HG03103 (cell line): ENCODE measurements around the gene SIRT2.

ENCODE experiments used
- ATAC-seq: cut with Tn5 transposase; IDR thresholded peaks from one replicate; pipeline ENCODE4 v1.9.1; 2021; ENCODE audit warnings: low read depth; ENCODE audit not compliant: unreplicated experiment

The SIRT2 gene

DNA sequence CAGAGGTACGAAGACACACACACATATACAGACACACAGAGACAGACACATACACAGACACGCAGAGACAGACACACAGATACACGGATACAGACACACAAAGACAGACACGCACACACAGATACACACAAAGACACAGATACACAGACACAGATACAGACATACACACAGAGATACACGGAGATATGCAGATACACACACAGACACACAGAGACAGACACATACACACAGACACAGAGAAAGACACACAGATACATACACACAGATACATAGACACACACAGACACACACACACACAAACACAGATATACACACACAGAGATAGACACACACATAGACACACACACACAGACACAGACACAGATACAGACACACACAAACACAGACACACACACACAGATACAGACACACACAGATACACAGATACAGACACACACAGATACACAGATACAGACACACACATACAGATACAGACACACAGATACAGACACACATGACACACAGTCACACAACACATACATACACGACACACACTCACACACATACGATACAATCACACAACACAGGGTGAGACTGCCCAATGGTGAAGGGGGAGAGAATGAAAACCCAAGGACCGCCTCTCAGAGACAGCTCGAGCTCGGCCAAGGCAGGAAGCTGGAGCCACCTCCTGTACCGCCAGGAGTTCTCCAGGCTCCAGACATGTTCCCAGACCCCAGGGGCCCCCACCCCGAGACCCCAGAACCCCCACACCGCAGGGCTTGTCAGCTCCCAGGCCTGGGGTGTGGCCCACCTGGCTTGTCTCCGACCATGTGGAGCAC, 21.4 kb upstream of the SIRT2 start:
- ATAC-seq, result no peak

DNA sequence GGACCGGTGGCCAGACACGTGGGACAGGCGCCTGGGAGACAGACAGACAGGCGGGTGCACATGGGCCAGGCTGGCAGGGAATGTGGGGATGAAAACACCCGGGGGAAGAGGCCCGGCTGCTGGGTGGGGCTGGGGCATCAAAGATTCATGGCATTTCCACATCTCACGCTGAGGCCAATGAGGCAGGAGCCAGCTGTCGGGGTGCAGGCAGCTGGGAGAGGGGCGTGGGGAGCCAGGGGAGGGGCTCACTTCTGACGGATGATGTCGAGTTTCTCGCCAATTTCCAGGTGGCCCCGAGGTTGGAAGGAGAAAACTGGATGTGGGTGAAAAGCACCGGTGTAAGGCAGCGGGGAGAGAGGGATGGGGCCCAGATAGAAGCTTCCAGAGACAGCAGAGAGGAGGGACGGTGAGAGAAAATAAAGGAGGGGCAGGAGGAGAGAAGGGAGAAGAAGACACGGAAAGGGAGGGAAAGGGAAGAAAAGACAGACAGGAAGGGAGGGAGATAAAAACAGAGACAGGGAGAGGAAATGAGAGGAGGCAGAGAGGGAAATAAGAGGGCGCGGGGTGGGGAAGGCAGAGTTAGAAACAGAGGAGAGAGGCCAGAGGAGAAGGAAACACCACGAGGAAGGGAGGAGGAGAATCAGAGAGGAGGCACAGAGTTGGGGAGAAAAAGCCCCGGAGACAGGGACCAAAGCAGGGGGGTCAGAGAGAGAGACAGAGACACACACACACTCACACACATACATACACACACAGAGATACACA, 20.6 kb upstream of the SIRT2 start:
- no peak for ATAC-seq

DNA sequence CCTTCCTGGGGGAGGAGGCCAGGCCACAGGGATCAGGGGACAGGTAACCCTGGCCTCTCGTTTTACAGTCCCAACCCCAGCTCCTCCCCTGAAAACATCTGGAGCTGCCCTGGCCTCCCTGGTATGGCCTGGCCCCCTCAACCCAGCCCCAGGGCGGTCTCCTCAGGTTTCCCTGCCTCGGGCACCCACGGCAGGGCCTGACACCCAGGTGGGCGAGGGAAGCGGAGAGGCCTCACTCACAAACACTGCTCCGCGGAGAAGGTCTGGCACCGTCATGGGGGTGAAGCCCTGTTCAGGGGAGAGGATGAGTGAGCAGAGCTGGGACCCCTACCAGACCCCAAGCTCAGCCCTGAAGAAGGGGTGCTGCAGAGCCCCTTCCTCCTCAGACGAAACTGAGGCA, 19.1 kb upstream of the SIRT2 start:
- no peak for ATAC-seq

DNA sequence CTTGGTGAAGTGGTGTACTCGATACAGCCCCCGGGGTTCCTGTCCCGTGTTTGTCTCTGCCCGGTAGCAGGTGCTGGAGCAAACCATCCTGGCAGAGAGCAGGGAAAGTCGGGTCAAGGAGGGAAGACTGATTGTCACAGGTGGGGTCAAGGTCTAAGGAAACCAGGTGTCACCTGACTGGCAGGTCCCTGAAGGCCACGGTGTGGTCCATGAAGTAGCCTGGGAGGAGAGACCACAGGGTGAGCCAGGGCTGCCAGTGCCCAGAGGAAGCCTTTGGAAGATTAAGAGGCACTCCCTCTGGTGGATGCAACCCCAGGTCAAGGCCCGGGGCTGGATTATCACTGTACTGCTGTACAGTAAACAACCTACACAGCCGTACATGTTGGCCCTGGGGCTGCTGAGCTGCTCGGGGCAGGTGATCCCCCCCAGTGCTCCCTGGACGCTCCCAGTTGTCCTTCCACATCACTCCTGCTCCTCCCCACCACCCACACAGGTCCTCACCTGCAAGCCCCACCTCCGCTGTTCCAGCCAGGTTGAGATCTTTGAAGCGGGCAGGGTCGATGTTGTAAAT, 18.6 kb upstream of the SIRT2 start:
- ATAC-seq, result no peak

DNA sequence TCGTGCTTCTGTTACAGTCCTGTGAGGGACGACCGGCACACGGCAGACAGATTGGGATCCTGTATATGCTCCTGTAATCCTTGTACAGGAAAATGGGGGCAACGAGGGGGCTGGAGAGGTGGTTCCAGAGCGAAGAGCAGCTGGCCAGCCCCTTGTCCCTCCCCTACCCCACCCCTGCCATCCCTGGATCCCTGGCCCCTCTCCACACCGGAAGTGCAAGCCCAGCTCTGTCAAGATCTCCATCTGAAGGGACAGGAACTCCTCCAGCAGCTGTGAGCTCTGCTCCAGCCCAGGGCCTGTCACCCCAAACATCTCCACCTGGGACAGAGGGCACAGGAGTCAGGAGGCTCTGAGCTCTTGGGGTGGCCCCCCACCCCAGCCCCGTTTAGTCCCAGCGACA, 18.1 kb upstream of the SIRT2 start:
- no peak for ATAC-seq

DNA sequence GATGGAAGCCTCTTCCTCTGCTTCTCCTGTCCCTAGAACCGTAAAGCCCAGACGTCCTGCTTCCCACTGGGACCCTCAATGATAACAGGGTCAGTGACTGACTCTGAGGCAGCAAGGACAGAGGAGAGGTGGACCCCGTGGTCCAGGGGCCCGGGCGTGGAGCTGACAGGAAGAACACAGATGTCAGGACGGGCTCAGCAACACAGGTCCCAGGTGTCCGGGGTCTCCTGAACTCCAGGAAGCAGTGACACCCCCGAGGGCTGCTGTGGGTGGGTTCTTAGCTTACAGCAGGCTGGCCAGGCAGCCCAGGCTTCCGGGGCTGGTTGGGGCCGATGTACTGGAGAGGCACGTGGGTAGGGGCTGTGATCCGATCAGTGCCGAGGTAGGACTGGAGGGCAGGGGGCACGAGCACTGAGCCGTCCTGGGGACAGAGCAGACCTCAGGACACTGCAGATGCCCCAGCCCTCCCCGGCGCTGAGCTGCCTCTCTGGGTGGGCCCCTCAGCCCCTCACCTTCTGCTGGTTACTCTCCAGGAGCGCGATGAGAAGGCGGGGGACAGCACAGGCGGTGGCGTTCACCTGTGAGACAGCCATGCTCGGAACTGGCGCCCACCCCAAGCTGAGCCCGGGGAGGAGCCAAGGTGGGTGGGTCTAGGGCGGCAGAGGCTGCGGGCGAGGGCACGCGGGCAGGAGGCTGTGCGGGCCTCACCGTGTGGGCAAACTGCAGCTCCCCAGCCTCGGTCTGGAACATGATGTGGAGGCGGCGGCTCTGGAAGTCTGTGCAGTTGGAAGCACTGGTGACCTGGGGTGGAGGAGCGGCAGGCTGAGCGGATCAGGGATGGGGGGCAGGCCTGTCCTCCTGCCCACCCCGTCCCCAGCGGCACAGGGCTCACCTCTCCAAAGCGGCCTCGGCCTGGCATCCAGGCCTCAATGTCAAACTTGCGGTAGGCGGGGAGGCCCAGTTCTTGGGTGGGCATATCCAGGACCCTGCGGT, 16.2 kb upstream of the SIRT2 start:
- ATAC-seq, result no peak

DNA sequence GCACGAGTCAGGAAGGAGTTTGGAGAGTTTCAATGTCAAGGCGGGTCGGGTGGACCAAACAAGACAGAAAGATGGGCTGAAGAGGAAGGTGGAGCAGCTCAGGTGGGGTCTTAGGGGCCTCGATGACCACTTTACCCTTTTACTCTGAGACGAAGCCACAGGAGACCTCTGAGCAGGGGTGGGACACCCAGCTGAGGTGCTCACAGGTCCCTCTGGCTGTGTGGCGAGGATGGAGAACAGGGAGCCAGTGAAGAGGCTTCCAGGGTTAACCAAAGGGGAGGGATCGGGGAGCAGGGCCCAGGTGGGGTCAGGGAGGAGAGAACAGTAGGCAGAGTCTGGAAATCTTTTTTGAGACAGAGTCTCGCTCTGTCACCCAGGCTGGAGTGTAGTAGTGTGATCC, 14.5 kb upstream of the SIRT2 start:
- ATAC-seq, result no peak

DNA sequence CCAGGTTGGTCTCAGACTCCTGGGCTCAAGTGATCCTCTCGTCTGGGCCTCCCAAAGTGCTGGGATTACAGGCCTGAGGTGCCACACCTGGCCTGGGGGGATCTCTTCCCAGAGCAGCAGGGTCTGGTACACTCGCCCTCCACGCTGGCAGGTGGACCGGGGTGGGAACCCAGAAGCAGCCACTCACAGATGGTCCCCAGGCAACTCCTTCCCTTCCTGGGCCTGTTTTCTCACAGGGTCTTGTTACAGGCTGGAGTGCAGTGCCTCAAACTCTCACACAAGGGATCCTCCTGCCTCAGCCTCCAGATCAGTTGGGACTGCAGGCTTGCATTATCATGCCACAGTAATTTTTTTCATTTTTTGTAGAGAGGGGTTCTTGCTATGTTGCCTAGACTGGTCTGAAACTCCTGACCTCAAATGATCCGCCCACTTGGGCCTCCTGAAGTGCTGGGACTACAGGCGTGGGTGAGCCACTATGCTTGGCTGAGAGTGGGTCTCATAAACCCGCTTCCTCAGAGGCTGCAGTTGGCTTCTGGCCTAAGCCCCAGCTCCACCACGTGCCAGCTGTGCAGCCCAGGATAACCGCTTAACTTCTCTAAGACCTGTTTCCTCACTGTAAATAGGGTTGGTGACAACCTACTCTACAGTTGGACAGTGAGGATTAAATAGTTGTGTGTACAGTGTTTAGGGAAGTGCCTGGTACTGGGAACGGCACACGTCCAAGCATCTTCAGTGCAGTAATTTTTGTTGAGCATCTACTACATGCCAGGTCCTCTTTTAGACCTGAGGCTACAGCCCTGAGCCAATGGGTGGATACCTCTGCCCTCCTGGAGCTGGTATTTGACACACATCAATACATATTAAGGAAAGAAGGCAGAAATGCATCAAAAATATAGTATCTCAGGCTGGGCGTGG, 13.4 kb upstream of the SIRT2 start:
- ATAC-seq, result no peak

DNA sequence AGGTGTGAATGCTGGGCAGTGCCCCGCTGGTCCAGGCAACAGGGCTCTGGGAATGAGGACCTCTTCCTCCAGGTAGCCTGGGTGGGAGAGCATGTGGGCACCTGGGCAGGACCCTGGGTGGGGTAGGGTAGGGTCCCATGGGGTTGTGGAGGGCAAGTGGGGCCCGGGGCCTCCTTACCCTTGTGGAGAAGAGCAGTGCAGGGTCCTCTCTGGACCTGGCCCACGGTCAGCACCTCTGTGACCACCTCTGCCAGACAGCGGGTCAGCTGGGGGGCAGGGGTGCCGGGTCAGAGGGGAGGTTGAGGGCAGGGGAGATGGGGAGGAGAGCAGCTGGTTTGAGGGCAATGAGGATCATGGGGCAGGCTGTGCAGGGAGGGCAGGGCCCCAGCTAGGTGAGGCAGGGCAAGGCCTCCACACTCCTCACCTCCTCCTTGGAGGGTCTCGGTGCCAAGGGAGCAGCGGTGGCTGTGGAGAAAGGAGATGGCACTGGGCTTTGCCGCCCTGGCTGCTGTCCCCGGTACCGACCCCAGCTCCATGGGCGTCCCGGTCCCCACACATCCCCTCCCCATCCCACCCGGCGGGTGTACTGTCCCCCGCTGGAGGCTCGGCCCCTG, 12.1 kb upstream of the SIRT2 start:
- no peak for ATAC-seq

DNA sequence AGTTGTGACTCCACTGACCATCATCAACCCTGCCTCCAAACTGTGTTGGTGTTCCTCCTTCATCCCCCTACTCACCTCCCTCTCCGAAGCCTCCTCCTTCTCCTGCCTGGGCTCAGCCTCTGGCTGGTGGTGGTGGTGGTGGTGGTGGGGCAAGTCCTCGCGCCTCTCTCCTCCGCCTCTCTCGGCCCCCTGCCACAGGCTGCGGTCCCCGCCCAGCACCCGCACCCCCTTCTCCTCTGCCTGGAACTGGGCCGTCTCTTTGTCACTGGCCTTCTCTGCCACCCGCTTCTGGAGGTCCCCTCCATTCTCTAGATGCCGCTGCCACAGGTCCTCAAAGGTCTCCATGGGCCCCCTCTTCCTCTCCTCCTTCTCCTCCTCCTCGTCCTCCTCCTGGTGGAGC, 11.1 kb upstream of the SIRT2 start:
- ATAC-seq, result no peak

DNA sequence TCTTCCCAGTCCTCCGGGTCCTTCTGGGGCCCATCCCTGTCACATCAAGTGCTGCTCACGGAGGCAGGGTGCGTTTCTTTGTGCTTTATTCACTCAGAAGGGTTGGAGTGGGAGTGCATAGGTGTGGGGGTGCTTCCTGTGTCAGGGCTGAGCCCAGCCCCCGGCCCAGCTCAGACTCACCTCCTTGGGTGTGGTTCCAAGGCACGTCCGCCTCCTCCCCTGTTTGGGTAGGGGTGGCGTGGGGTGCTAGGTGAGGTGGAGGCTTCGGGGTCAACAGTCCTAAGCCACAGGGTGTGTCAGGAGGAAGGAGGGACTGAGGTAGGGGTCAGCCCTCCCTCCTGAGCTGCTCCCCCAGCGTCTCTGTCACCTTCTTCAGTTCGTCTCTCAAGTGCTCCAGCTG, 9.5 kb upstream of the SIRT2 start:
- no peak for ATAC-seq

DNA sequence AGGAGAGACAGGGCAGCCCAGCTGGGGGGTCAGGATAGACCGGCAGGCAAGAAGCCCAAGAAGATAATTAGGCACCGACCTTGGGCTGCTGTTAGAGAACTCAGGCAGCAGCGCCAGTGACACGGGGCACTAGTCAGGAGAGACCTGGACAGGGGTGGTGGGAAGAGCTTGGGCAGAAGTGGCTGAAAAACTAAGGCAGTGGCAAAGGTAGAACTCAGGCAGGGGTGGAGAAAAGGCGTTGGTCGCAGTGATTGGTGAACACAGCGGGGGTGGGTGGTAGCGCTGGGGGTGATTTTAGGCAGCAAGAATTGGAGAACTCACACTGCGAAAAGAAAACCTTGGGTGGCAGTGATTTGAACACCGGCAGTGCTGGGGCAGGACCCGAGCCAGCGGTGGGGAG, 8.3 kb upstream of the SIRT2 start:
- no peak for ATAC-seq

DNA sequence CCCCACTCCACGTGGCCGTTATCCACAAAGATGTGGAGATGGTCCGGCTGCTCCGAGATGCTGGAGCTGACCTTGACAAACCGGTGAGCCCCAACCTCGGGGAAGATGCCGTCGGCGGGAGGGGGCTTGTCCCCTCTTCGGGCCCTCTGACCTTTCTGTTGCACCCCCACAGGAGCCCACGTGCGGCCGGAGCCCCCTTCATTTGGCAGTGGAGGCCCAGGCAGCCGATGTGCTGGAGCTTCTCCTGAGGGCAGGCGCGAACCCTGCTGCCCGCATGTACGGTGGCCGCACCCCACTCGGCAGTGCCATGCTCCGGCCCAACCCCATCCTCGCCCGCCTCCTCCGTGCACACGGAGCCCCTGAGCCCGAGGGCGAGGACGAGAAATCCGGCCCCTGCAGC, 7.8 kb upstream of the SIRT2 start:
- no peak for ATAC-seq

DNA sequence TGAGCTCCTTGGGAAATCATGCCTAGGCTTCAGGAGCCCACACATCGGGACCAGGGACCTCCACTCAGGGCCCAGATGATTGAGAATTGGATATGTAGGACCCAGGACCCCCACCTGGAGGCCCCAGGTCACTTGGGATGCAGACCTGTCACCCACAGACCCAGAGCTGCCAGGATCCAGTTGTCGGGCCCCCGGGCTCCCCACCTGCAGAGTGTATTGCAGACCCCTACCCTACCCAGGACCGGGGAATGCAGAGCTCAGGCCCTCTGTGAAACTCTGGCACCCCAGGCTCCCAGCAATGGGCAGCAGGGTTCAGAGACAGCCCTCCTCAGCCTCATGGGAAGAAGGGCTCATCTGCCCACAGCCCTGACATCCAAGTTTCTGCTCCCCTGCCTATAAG, 6.2 kb upstream of the SIRT2 start:
- ATAC-seq, result no peak

DNA sequence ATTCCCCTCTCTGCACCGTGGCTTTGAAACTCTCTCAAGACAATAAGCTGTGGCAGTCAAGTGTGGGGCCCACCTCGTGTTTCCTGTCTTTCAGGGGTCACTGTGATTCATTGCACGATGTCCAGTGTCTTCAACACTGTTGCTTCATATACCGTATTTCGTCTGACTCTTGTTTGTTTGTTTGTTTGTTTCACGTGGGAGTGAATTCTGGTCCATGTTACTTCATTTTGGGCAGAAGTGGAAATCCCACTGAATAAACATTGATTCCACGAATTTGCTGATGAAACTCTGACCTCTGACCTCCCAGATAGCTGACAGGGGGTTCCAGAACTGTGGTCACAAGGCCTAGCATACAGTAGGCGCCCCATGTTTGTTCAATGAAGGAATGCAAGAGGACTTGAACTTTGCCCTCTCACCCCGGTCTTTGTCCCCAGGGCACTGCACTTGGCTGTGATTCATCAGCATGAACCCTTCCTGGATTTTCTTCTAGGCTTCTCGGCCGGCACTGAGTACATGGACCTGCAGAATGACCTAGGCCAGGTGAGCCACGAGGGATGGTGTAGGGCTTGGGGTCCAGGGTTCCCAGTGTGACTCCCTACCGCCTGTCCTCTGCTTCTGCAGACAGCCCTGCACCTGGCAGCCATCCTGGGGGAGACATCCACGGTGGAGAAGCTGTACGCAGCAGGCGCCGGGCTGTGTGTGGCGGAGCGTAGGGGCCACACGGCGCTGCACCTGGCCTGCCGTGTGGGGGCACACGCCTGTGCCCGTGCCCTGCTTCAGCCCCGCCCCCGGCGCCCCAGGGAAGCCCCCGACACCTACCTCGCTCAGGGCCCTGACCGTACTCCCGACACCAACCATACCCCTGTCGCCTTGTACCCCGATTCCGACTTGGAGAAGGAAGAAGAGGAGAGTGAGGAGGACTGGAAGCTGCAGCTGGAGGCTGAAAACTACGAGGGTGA, 5.4 kb upstream of the SIRT2 start:
- ATAC-seq, result no peak

DNA sequence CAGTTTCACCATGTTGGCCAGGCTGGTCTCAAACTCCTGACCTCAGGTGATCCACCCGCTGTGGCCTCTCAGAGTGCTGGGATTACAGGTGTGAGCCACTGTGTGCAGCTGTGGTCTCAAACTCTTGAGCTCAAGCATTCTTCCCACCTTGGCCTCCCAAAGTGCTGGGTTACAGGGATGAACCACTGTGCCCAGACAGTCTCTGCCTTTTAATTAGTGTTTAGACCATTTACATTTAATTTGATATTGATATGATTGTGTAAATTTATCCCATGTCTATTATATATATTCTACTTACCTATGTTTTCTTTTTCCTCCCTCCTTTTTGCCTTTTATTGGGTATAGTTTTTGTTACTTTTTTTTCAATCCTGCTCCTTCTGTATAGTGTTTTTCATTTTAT, 2.3 kb upstream of the SIRT2 start:
- no peak for ATAC-seq

DNA sequence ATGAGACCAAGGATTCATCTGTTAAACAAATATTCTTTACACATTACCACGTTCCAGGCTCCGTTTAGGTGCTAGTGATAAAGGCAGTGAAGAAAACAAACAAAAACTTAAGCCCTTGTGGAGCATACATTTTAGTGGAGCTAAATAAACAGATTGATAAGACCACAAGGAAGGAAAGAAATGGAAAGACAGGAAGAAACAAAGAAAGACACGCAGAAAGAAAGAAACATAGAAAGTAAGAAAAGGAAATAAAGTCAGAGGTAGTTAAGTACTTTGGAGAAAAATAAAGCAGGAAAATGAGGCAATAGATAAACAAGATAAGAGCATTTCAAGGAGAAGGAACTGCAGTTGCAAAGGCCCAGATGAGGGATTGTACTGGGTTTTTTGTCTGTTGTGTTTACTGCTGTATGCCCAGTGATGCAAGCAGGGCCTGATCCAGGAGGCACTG, 1.3 kb upstream of the SIRT2 start:
- ATAC-seq, result no peak

DNA sequence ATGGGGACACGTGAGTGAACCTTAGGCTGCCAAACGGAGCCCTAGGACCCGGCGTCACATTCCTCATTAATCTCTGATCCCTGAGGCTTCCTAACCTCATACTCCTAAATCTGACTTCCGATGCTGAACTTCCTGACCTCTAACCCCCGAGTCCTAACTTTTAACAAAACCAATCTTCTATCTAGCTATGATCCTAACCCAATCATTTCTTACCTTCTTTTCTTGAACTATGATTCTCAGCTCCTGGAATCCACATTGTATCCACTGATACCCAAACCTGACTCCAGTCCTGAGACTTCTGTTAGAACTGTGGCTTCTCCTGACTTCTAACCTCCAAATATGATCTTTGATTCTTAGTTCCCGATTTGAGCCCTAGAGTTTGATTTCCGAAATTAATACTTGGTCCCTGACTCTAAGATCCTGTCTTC, 798 bp upstream of the SIRT2 start:
- no peak for ATAC-seq
